GM19452 (cell line): ENCODE data around the gene KIAA1614.

ENCODE experiments used
- ATAC-seq: cut with Tn5 transposase; IDR thresholded peaks from one replicate; pipeline ENCODE4 v1.9.1; 2021; ENCODE audit not compliant: unreplicated experiment

Gene KIAA1614

GRCh38 chr1:180981596-180982387 is 69.1 kb downstream of the KIAA1614 start:
- ATAC-seq = peak; percentile 89

- no peak for ATAC-seq
Observed at GRCh38 chr1:180982422-180982821, 69.7 kb downstream of the KIAA1614 start.

- no peak for ATAC-seq
Observed at GRCh38 chr1:180988253-180988752, 75.6 kb downstream of the KIAA1614 start.

GRCh38 chr1:180994262-180994661 is 81.6 kb downstream of the KIAA1614 start:
- no peak for ATAC-seq

GRCh38 chr1:180997843-180998504 is 85.3 kb downstream of the KIAA1614 start:
- ATAC-seq = no peak
